GM21381 (cell line): ENCODE measurements around the gene ZKSCAN7.
"Not testable (repeated sequence)": the region's sequence is repeated elsewhere in the genome, so short reads cannot be mapped to it uniquely, and the experiment has no call there.

Experiments
- ATAC-seq: cut with Tn5 transposase; IDR thresholded peaks from one replicate; pipeline ENCODE4 v1.9.1; 2021; ENCODE audit warnings: mild to moderate bottlenecking, moderate library complexity; ENCODE audit not compliant: unreplicated experiment

The ZKSCAN7 gene

DNA sequence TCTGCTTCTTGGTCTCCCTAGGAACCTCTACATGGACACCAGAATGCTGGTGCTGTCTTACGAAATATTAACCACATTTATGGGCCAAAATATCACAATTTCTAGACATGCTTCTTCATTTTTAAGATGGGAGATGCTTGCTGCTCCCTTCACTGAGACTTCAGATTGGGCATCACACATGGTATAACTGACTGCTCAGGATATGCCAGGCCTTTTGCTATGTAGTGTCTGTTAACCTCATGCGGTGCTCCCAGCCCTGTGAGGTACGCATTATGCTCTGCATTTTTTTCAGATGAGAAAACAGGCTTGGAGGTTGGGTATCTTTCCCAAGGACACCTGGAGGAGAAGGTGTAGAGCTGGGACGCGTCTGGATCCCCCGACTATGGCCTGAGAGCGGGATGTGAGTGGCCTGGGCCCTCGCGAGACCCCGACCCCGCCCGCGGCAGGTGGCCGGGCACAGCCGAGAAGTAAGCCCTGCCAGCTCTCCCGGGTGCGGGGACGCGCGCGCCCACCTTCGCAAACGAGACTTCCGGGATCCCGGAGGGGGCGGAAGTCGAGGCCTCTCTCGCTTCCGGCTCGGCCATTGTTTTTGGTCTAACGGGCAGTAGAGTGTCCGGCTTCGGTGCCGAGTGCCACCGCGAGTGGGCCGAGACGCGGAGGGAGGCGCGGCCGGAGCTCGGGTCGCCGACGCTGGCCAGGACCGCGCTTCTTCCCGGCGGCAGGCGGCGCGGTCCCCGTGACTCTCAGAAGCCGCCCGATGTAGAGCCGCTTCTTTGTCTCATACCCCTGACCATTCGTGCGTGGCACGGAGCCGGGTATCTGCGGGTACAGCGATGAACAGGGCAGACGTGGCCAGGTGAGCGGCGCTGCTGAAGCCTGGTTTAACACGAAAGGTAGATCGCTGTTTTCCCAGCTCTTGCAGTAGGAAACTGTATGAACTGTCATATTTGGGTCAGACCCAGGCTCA lies at the start of gene ZKSCAN7:
Gene ZKSCAN7, plus strand, starts transcription at position 568 of the 967 bp plus-strand sequence. CDS start 1,855 bp downstream, outside the sequence.
- peak; percentile 75 for ATAC-seq

DNA sequence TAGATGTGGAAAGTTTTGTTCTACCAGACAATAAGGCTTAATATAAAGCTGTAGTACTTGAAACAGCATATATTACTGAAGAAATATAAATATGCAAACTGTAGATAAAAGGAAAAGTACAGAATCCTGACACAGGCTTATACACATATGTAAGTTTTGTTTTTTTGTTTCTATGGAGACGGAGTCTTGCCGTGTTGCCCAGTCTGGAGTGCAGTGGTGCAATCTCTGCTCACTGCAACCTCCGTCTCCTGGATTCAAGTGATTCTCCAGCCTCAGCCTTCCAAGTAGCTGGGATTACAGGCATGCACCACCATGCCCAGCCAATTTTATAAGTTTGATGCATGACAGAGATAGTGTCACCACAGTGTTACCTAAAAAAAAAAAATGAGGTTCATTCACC lies 48.4 kb upstream of the ZKSCAN7 start:
- no peak for ATAC-seq

DNA sequence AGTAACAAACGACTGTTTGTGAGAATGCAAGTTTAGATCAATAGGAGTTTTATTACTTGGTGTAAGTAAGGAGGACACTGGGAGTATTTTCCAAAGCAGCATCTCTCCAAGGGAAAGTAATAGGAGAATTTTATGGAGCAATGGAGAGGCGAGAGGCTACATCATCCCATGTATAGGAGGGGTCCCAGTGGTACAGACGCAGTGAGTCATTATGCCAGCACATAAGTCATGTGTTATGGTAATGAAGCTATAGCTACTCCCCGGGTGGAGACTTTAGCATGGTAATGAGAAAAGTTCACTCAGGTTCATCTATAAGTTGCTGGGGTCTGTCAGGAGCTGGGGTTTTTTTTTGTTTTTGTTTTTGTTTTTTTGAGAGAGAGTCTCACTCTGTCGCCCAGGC lies 48.0 kb upstream of the ZKSCAN7 start:
- no peak for ATAC-seq

DNA sequence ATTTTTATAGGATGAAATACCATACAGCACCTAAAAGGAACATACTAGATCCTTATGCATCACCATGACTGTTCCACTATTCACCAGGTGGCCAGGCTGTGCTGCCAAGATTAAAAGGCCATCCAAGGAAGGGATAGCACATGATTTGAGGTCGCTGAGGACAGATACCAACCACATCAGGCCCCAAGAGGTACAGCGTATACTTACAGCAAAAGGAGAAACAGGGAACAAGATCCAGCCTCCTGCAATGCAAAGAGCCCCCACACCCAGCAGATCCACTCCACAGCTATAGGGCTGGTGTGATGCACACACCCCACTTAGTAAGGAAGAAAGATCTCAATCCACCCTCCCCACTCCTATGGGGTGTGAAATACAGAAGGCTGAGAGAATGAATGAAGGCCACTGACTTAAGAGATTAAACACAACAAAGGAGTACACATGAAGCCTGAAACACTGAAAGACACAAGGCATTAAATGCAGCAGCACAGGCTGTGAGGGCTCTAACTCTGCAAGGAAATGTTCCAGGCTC lies 45.5 kb upstream of the ZKSCAN7 start:
- no peak for ATAC-seq

DNA sequence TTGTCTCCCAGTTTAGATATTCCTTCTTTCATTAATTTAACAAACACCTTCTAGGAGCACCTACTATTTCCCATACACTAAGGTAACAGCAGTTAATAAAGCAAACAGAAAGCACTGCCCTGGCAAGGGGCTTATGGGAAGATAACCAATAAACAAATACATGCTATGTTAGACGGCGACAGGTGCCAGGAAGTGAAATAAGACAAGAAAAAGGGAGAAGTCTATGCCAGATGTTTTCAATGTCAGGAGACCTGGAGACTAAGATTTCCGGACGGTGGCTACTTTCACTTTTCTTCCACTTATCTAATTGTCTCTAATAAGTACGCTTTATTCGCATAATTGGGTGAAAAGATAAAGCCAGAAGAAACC lies 45.0 kb upstream of the ZKSCAN7 start:
- ATAC-seq, result peak; percentile 34

DNA sequence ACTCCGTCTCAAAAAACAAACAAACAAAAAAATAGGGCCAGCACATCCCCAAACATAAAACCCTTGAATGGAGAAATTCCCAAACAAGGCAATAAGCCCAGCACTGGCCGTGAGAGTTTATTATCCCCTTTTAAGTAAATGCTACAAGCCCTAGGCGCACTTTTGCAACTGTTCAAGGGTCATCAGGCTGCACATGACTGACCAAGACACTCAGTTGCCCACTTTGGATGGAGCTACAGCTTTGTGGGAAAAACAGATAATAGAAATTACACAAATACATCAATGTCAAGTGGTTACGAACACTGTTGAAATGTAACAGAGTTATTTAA lies 43.8 kb upstream of the ZKSCAN7 start:
- ATAC-seq, result no peak

DNA sequence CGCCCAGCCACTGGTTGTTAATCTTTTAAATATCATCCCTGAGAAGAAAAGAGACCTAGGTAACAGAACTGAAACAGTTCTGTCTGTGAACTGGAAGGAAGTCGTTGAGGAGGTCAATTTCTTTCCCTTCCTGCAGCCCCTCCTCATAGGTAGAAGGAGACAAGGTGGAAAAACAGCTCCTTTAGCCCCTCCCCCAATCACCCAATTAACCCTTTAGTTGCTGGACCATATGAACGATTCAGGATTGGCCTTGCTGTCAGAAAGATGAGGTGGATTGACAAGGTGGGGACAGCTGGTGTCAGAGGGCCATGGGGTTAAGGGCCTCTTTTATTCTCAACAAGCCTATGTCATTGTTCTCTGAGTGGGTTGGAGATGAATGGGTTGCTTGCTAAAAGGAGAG lies 41.5 kb upstream of the ZKSCAN7 start:
- ATAC-seq, result no peak

DNA sequence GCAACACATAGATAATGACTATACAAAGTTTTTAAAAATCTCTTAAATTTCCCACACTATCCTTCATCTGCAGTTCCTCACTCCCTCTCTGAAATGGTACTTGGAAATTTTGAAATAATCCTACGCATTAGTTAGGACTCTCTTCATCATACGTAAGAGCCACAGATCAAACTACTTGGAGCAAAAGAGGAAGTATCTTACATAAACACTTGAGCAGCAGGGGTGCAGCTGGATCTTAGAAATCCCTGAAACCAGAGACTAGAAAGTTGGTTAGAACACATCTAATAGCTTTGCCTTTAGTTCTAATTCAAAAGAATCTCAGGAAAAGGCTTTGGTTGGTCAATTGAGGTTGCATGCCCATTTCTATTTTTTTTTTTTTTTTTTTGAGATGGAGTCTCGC lies 38.8 kb upstream of the ZKSCAN7 start:
- no peak for ATAC-seq

DNA sequence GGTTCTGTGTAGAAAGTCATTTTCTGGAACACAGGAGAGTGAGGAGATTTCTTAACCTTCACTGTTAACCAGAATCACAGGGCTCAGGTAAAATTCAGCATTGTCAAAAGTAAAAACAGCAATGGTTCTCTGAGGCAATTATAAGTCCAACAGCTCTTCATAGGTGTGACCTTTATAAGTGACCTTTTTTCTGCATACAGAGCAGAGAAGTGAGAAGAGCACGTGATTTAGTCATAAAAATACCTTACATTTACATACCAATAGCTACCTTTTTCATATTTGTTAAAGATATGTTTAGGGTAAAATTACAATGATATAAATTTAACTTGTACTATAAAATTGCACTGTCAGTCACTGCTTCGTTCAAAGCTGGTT lies 36.2 kb upstream of the ZKSCAN7 start:
- ATAC-seq, result no peak

DNA sequence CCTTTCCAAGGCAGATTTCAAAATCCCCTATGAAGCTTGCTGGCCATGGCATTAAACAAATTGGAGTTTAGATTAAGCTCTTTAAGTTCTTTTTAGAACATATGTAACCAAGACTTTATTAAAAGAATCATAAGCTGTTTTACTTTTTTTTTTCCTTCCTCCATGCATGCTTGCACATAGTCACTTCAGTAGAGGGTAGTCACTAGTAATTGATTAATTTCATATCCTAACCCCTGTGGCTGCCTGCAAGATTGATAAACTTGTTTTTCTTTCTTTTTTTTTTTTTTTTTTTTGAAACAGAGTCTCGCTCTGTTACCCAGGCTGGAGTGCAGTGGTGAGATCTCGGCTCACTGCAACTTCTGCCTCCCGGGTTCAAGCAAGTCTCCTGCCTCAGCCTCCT lies 33.3 kb upstream of the ZKSCAN7 start:
- no peak for ATAC-seq

DNA sequence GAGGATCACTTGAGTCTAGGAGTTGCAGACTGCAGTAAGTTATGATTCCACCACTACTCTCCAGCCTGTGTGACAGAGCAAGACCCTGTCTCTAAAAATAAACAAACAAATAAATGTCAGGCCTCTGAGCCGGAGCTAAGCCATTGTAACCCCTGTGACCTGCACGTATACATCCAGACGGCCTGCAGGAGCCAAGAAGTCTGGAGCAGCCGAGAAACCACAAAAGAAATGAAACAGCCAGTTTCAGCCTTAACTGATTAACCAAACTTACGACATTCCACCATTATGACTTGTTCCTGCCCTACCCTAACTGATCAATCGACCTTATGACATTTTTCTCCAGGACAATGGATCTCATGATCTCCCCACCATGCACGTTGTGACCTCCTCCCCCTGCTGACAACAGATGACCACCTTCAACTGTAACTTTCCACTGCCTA lies 32.5 kb upstream of the ZKSCAN7 start:
- no peak for ATAC-seq

DNA sequence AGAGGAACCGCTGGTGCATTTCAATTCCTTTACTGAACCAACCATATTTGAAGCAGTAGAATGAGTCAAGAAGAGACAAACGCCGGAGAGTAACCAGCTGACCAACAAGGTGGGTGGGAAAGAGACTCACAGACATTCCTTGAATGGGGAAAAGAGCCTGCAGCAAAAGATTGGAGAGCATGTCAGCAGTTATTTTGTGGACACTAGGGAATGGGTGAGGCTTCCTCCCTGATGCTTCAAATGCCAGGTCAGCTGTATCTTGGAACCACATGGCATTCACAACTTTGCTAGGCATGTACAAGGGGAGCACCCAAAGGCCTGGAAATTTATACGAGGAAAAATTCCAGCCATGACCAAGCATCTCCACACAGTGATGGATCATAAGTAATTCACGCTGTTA lies 29.9 kb upstream of the ZKSCAN7 start:
- no peak for ATAC-seq

DNA sequence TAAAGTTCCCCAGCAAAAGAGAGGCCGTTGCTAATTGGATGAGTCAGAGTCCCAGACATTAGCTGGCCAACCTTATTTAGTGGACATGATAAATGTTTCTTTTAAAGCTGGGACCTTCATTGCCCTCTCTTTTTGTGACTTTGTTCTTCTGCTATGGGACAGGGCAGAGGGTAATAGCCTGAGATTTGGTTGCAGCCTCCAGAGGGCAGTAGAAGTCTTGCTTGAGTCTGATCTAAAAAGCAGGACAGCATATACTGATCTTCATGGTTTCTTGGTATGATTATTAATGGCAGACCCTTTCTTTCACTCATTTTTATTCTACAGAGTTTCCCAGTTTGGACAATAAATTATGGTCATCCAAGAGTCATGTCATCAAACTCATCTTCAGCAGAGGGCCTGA lies 25.1 kb upstream of the ZKSCAN7 start:
- no peak for ATAC-seq

DNA sequence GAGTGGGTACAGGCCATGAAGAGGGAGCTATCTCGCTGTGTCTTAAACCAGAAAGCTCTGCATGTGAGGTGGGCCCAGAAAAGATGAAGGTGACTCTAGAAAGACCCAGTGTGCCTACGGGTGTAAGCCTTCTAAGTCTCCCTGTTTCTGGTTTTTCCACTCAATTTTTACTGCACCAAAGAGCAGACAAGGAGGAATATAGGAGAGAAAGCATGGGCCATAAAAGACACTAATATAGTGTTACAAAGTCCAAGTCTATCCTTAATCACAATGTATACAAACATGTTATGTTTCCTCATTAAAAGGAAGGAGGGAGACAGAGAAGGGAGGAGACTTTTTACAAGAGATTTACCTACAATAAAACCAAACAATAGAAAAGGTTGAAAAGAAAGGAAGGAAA lies 24.1 kb upstream of the ZKSCAN7 start:
- ATAC-seq, result no peak

DNA sequence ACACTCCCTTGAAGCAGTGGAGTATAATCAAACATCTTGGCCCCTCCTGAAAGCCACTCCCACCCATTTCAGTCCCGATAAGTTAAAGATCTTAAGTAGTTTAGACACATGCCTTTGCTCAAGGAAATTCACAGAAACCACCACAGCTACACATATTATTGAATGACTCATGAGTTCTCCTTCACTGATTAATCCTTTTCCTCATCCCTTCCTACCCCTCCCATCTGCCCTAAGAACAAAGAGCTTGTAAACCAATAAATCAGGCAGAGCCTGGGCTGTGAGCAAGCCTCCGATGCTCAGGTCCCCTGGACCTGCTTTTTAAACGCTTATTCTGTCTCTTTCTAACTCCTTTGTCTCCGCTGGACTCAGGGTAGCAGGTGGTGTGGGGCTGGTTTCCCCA lies 20.3 kb upstream of the ZKSCAN7 start:
- ATAC-seq, result not testable (repeated sequence)

DNA sequence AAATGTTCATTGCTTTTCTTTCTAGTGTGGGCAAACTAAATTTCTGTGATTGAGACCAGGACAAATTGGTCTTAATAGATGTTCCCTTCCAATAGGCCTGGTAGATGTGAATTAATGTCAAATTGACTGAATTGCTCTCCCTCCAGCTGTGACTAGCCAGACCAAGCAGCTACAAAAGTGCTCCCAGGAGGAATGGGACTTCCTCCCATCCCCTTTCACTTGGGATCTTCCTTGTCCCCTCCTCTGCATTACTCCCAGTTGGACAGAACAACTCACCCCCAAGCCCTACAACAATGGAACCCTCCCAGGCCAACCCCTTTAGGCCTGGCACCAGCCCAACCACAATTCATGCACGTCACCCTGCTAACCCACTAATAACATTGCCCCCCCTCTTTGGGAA lies 19.6 kb upstream of the ZKSCAN7 start:
- no peak for ATAC-seq

DNA sequence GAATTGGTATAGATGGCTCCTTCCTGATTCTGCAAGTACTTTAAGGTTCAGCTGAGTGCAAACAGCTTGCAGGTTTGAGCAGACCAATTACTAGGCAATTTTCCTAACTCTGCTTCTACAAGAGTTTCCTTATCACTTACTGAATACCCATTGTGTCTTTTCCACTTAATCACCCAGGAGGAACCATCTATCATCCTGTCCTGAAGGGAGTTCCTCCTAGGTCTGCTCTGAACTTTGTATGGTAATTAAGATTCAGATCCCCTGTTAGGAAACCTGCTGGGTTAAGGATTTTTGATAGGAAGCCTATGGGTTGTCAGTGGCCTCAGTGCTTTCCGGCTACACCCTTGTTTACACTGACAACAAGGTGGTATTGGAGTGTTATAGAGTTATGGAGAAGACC lies 10.2 kb upstream of the ZKSCAN7 start:
- ATAC-seq, result not testable (repeated sequence)

DNA sequence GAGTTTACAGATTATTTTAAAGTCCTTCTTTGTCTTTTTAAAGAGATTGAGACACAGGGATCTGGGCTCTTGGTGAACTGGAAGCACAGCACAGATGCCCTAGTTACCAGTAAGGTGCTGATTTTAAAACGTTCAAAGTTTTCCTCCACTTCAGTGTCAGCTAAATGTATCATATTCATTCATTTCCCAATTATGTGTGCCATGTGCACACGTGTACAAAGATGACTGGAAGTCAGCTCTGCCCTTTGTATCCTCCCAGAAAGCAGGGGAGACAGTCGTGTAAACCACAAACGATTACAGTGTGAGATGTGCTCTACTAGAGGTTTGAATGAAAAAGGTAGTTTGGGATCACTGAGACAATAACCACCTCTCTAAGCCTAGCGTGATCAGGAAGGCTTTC lies 730 bp downstream of the ZKSCAN7 start:
- no peak for ATAC-seq

DNA sequence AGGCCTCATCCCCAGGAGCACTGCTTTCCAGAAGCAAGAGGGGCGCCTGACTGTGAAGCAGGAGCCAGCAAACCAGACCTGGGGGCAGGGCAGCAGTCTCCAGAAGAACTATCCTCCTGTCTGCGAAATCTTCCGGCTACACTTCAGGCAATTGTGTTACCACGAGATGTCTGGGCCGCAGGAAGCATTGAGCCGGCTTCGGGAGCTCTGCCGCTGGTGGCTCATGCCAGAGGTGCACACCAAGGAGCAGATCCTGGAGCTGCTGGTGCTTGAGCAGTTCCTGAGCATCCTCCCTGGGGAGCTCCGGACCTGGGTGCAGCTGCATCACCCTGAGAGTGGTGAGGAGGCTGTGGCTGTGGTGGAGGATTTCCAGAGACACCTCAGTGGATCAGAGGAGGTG lies 2.1 kb downstream of the ZKSCAN7 start:
- ATAC-seq, result no peak

DNA sequence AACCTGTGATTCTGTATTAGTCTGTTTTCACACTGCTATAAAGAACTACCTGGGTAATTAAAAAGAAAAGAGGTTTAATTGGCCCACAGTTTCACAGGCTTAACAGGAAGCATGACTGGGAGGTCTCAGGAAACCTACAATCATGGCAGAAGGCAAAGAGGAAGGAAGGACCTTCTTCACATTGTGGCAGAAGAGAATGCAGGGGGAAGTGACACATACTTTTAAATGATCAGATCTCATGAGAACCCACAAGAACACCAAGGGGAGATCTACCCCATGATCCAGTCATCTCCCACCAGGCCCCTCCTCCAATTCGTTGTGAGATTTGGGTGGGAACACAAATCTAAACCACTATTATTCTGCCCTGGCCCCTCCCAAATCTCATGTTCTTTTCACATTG lies 6.1 kb downstream of the ZKSCAN7 start:
- no peak for ATAC-seq

DNA sequence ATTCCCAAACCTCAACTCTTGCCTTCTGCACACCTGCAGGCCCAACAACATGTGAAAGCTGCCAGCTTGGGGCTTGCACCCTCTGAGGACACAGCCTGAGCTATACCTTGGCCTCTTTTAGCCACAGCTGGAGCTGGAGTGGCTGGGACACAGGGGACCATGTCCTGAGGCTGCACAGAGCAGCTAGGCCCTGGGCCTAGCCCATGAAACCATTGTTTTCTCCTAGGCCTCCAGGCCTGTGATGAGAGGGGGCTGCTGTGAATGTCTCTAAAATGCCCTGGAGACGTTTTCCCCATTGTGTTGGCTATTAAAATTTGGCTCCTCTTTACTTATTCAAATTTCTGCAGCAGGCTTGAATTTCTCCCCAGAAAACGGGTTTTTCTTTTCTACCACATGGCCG lies 7.2 kb downstream of the ZKSCAN7 start:
- ATAC-seq, result no peak

DNA sequence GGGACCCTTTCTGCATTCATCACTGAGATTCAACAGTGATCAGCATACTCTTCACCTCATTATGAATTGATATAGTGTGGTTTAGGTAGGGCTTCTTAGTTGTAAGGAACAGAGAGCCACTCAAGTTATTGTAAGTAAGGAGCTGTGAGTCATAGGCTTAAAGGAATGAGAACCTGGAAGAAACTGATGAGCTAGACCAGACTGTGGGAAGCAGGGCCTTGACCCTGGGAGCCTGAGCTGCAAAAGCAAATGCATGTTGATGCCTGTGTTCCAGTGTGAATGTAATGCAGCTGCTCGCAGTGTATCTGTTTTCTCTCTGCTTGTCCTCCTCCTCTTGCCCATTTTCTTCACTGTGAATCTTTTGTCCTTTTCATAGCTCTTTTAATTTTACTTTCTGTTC lies 13.6 kb downstream of the ZKSCAN7 start:
- ATAC-seq, result no peak

DNA sequence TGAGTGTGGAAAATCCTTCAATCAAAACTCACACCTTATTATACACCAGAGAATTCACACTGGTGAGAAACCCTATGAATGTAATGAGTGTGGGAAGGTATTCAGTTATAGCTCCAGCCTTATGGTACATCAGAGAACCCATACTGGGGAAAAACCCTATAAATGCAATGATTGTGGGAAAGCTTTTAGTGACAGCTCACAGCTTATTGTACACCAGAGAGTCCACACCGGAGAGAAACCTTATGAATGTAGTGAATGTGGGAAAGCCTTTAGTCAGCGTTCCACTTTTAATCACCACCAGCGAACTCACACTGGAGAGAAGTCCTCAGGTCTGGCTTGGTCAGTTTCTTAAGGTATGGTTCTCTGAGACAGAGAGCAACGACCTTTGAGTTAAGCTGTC lies 16.0 kb downstream of the ZKSCAN7 start:
- ATAC-seq, result no peak
